HepG2 (cell line): ENCODE measurements around the gene UBE2I. TPM values are rescaled to one million over a fixed set of nuclear protein-coding genes. Genes with fewer than 3 reads are reported as not detected.

Experiments used
- ATAC-seq: fragments of 200-7000 bp; cut with Tn5 transposase; 3 replicates; pipeline ENCODE4 v1.9.1; 2020; ENCODE audit warnings: mild to moderate bottlenecking, moderate library complexity
- BruUV-seq: library from RNA; stranded (reverse); fragments of 400-500 nt; replicated peaks from 2 replicates; lab custom pipeline; 2021; lab: Mats Ljungman, UMichigan
- CTCF ChIA-PET: fragments of 300-600 bp; formaldehyde crosslinking; extraction: SDS; loops from one replicate; lab custom pipeline; 2021; ENCODE audit warnings: low total read pairs, inconsistent platforms, low intra/inter-chr PET ratio; lab: Yijun Ruan, JAX
- POLR2A ChIA-PET: fragments of 350-600 bp; sonication (Branson Sonifier 250); formaldehyde crosslinking; loops from one replicate; lab custom pipeline; 2020; ENCODE audit warnings: antibody characterized with exemption, inconsistent platforms; lab: Yijun Ruan, JAX
- DNase-seq: peaks from one replicate; pipeline ENCODE4 v3.0.0-alpha.2; 2015; ENCODE audit warnings: low spot score
- FAIRE-seq: peaks from 3 replicates; lab custom pipeline; 2011; peaks lifted over from hg19 to GRCh38; lab: Jason Lieb, UNC
- H2AFZ ChIP-seq: one replicate; pipeline ENCODE4 v1.6.1; 2011; ENCODE audit warnings: low read length, inconsistent platforms
- H3K27ac ChIP-seq: fragments of 300-600 bp; 3 replicates; pipeline ENCODE4 v1.8.0; 2011; ENCODE audit warnings: mixed run types, mild to moderate bottlenecking, mixed read lengths, low read length, inconsistent platforms; ENCODE audit not compliant: insufficient read depth; ENCODE audit errors: extremely low read length
- H3K27me3 ChIP-seq, 2 experiments: fragments of 200-600 bp in 1 of 2; 2 replicates in 1 of 2; 3 replicates in 1 of 2; pipeline versions ENCODE4 v1.6.0 to v1.8.0; 2011; ENCODE audit warnings: low read length in 2 of 2, mild to moderate bottlenecking in 2 of 2, moderate library complexity in 2 of 2, inconsistent platforms in 1 of 2; ENCODE audit not compliant: insufficient read depth in 2 of 2, control insufficient read depth in 1 of 2
- H3K36me3 ChIP-seq, 2 experiments: fragments of 200-600 bp in 1 of 2; replicated peaks in 1 of 2; 2 replicates in 1 of 2; 3 replicates in 1 of 2; pipeline versions ENCODE4 v1.5.1 to v1.8.0; 2011; ENCODE audit warnings: low read length in 2 of 2, inconsistent platforms in 1 of 2; ENCODE audit not compliant: insufficient read depth in 2 of 2, control insufficient read depth in 1 of 2
- H3K4me1 ChIP-seq: 2 replicates; pipeline ENCODE4 v1.5.1; 2012; ENCODE audit warnings: low read length, inconsistent platforms; ENCODE audit not compliant: insufficient read depth
- H3K4me2 ChIP-seq: 2 replicates; pipeline ENCODE4 v1.6.0; 2011; ENCODE audit warnings: low read depth, low read length, inconsistent platforms
- H3K4me3 ChIP-seq, 3 experiments: fragments of 200-600 bp in 1 of 3; sonication (generic), shearing (Covaris generic) in 1 of 3; replicated peaks in 1 of 3; 2 replicates each; pipeline ENCODE4 v1.5.1; 2011 to 2016; ENCODE audit warnings: low read length in 3 of 3, inconsistent platforms in 2 of 3, low read depth in 2 of 3, mild to moderate bottlenecking in 2 of 3, control low read depth in 1 of 3, mixed read lengths in 1 of 3; ENCODE audit not compliant: insufficient read depth in 1 of 3
- H3K79me2 ChIP-seq: one replicate; pipeline ENCODE4 v1.6.1; 2011; ENCODE audit warnings: low read length, inconsistent platforms; ENCODE audit not compliant: insufficient read depth
- H3K9ac ChIP-seq: 2 replicates; pipeline ENCODE4 v1.6.0; 2011; ENCODE audit warnings: mild to moderate bottlenecking, low read depth, low read length, inconsistent platforms; ENCODE audit not compliant: insufficient read depth
- H3K9me3 ChIP-seq: 2 replicates; pipeline ENCODE4 v1.5.1; 2012; ENCODE audit warnings: mild to moderate bottlenecking, low read length
- H4K20me1 ChIP-seq: 2 replicates; pipeline ENCODE4 v1.6.0; 2011; ENCODE audit warnings: inconsistent platforms, mild to moderate bottlenecking, low read length, moderate library complexity; ENCODE audit not compliant: insufficient read depth
- ATF1 ChIP-seq: IDR thresholded peaks from 2 replicates; pipeline ENCODE4 v1.6.1; 2016; ENCODE audit warnings: mild to moderate bottlenecking, control low read depth
- CCAR2 ChIP-seq: fragments of 200-400 bp; formaldehyde crosslinking; optimal IDR thresholded peaks from 2 replicates; pipeline ENCODE3; 2018; ENCODE audit warnings: low read depth, mild to moderate bottlenecking, low read length, moderate library complexity
- MED13 ChIP-seq: sonication (generic); formaldehyde crosslinking; IDR thresholded peaks from 2 replicates; pipeline ENCODE4 v1.5.0; 2020; ENCODE audit warnings: missing genetic modification reagents
- PBX3 ChIP-seq: sonication (generic); formaldehyde crosslinking; IDR thresholded peaks from 2 replicates; pipeline ENCODE4 v1.8.1; 2023; ENCODE audit warnings: missing genetic modification reagents, inconsistent platforms, borderline replicate concordance
- PHF5A ChIP-seq: IDR thresholded peaks from one replicate; pipeline ENCODE4 v1.6.1; 2018; ENCODE audit warnings: low read depth, missing genetic modification reagents; ENCODE audit not compliant: unreplicated experiment
- POLR2AphosphoS2 ChIP-seq: IDR thresholded peaks from 2 replicates; pipeline ENCODE4 v1.6.1; 2011; ENCODE audit warnings: low read depth, low read length, improper control_type of control experiment
- RARG ChIP-seq: sonication (generic); formaldehyde crosslinking; IDR thresholded peaks from 2 replicates; pipeline ENCODE4 v1.4.0; 2020; ENCODE audit warnings: low read depth, mild to moderate bottlenecking, missing genetic modification reagents
- TOPORS ChIP-seq: sonication (generic); formaldehyde crosslinking; IDR thresholded peaks from 2 replicates; pipeline ENCODE4 v1.8.0; 2023; ENCODE audit warnings: mild to moderate bottlenecking, missing genetic modification reagents
- ZC3H13 ChIP-seq: sonication (generic); formaldehyde crosslinking; IDR thresholded peaks from 2 replicates; pipeline ENCODE4 v1.8.1; 2023; ENCODE audit warnings: mild to moderate bottlenecking, missing genetic modification reagents, moderate library complexity
- ZMYM3 ChIP-seq: sonication (generic); formaldehyde crosslinking; IDR thresholded peaks from 2 replicates; pipeline ENCODE4 v1.5.1; 2020; ENCODE audit warnings: mild to moderate bottlenecking, missing genetic modification reagents
- ZNF251 ChIP-seq: sonication (generic); formaldehyde crosslinking; IDR thresholded peaks from 2 replicates; pipeline ENCODE4 v1.9.0; 2021; ENCODE audit warnings: mild to moderate bottlenecking, missing genetic modification reagents
- ZNF331 ChIP-seq: sonication (generic); formaldehyde crosslinking; IDR thresholded peaks from 2 replicates; pipeline ENCODE4 v1.4.0; 2020; ENCODE audit warnings: missing genetic modification reagents
- WGBS: methylation state at CpG from one replicate; pipeline ENCODE4 v1.1.6; 2017; ENCODE audit warnings: low lambda C conversion rate; 5-methylcytosine and 5-hydroxymethylcytosine counted together
- in situ Hi-C: cut with HindIII; loops from 2 replicates; pipeline ENCODE4 v1.10.0; 2017; ENCODE audit warnings: low pct_unique_long_range_greater_than_20kb; ENCODE audit not compliant: extremely low pct_ligation_motif_present
- intact Hi-C: fragments of 100-400 bp; cut with micrococcal nuclease; formaldehyde crosslinking; loops from one replicate; pipeline ENCODE4 v1.10.0; 2022; ENCODE audit not compliant: unreplicated experiment
- polyA plus RNA-seq, 8 experiments: library from polyadenylated mRNA; depleted of rRNA in 3 of 8; stranded (reverse) in 7 of 8; unstranded in 1 of 8; fragments of >200 nt; fragmentation: Illumina TruSeq in 4 of 8; extraction: Trizol in 4 of 8; gene quantifications; 2 replicates each; pipeline versions ENCODE4 v1.2.1 to v1.2.3, GENCODE V29; 2011 to 2016; ENCODE audit warnings: low read depth in 4 of 8, missing spikeins in 1 of 8, mixed read lengths in 1 of 8; ENCODE audit not compliant: insufficient read depth in 1 of 8
- total RNA-seq, 5 experiments: library from RNA; depleted of rRNA; stranded (reverse); fragments of >200 nt; fragmentation: Illumina TruSeq; extraction: Trizol; gene quantifications; 2 replicates each; pipeline ENCODE4 v1.2.3, GENCODE V29; 2016; ENCODE audit warnings: low read depth in 1 of 5

UBE2I gene
- total and polyA plus RNA-seq, 2 of the 13 experiments (the other 11 are each of a cell fraction or from before 2014, with no cell fraction given), result 75.8 to 98.9 TPM

- Histone ChIP-seq H3K27me3 (no peaks in the 10 kb centered on the region; a peak in 1 of 5 replicates), H4K20me1 (no peaks in the 10 kb centered on the region), H2AFZ (no peak overlapping the region), H3K79me2 (peaks cover 37% of the 10 kb centered on the region), H3K9ac (no peak overlapping the region), H3K27ac (no peak overlapping the region), H3K36me3 (peaks cover 6 to 14% of the 10 kb centered on the region in 2 experiments; a peak in 4 of 5 replicates), H3K4me3 (no peak overlapping the region), H3K4me1 (peaks cover 32% of the 10 kb centered on the region), H3K9me3 (no peaks in the 10 kb centered on the region), H3K4me2 (no peak overlapping the region)
- no TSS peak for BruUV-seq
- 97% methylated on average over 16 of the region's 16 CpGs for WGBS
- FAIRE-seq (no peak), DNase-seq (no peak), ATAC-seq (no peak)
- TF ChIP-seq ZC3H13 (CRISPR knock-in tag), result no peak
- no peak for TF ChIP-seq RARG (CRISPR knock-in tag)
- no peak for TF ChIP-seq ZMYM3 (CRISPR knock-in tag)
- no peak for TF ChIP-seq POLR2AphosphoS2
- no peak for TF ChIP-seq MED13 (CRISPR knock-in tag)
- TF ChIP-seq ATF1 (CRISPR knock-in tag), result no peak
- TF ChIP-seq ZNF251 (CRISPR knock-in tag), result no peak
- no peak for TF ChIP-seq TOPORS (CRISPR knock-in tag)
- TF ChIP-seq PHF5A (CRISPR knock-in tag), result no peak
- no peak for TF ChIP-seq ZNF331 (CRISPR knock-in tag)
- TF ChIP-seq CCAR2, result no peak
- no peak for TF ChIP-seq PBX3
- CTCF ChIA-PET, result no interaction called here
- in situ Hi-C loops (no loop called here), intact Hi-C loops (no loop called here)
- POLR2A ChIA-PET, result no interaction called here
These were observed 39.9 kb downstream of the UBE2I start for GRCh38 chr16:1349351-1349750.
